Measurements from ENCODE around the gene ASCL5.

ASCL5 gene

GRCh38 chr1:201136355-201137023 lies 9.5 kb upstream of the ASCL5 start:
- DNase-seq: no peak

- no peak for DNase-seq
These were observed 7.4 kb upstream of the ASCL5 start for GRCh38 chr1:201134405-201134804.

GRCh38 chr1:201131398-201131797 lies 4.4 kb upstream of the ASCL5 start:
- no peak for DNase-seq

GRCh38 chr1:201128962-201129361 lies 2.0 kb upstream of the ASCL5 start:
- DNase-seq: no peak

- no peak for DNase-seq
These were observed 1.5 kb upstream of the ASCL5 start for GRCh38 chr1:201128476-201128875.

GRCh38 chr1:201127755-201128455 lies 921 bp upstream of the ASCL5 start:
- DNase-seq: no peak

- DNase-seq: no peak
These were observed 537 bp downstream of the ASCL5 start for GRCh38 chr1:201126463-201126831.

- DNase-seq: no peak
These were observed 1.2 kb downstream of the ASCL5 start for GRCh38 chr1:201125800-201126199.

- DNase-seq: no peak
These were observed 2.0 kb downstream of the ASCL5 start for GRCh38 chr1:201125019-201125418.

- no peak for DNase-seq
These were observed 3.1 kb downstream of the ASCL5 start for GRCh38 chr1:201123866-201124265.

- DNase-seq: no peak
These were observed 4.5 kb downstream of the ASCL5 start for GRCh38 chr1:201122321-201122957.

GRCh38 chr1:201119206-201120197 lies 7.5 kb downstream of the ASCL5 start:
- no peak for DNase-seq

- no peak for DNase-seq
These were observed 10.9 kb downstream of the ASCL5 start for GRCh38 chr1:201116091-201116490.

- DNase-seq: no peak
These were observed 11.5 kb downstream of the ASCL5 start for GRCh38 chr1:201115390-201115937.

- DNase-seq: peak; percentile 94
These were observed 12.5 kb downstream of the ASCL5 start for GRCh38 chr1:201114245-201115131.

GRCh38 chr1:201113451-201114244 lies 13.3 kb downstream of the ASCL5 start:
- no peak for DNase-seq

- DNase-seq: no peak
These were observed 14.1 kb downstream of the ASCL5 start for GRCh38 chr1:201112926-201113325.

- no peak for DNase-seq
These were observed 14.7 kb downstream of the ASCL5 start, which contains the start of gene CACNA1S for GRCh38 chr1:201112173-201112731. Gene CACNA1S, minus strand, starts transcription at chr1:201112426. Its CDS starts 87 bp downstream, at chr1:201112339.

GRCh38 chr1:201111672-201112071 lies 15.3 kb downstream of the ASCL5 start:
- DNase-seq: no peak

GRCh38 chr1:201111156-201111555 lies 15.8 kb downstream of the ASCL5 start:
- DNase-seq: no peak

All from NCI-H2171 (cell line).